Parathyroid adenoma (tissue), 2 donors: ENCODE results near the gene PRKAR1B.

Experiments used
- H2AFZ ChIP-seq: fragments of 300-600 bp; sonication (generic); one replicate; pipeline ENCODE4 v1.7.0; 2017; ENCODE audit warnings: antibody characterized with exemption, mild to moderate bottlenecking
- H3K27ac ChIP-seq: fragments of 300-600 bp; sonication (generic); one replicate; pipeline ENCODE4 v1.7.0; 2017
- H3K27me3 ChIP-seq: fragments of 300-600 bp; sonication (generic); one replicate; pipeline ENCODE4 v1.7.0; 2017; ENCODE audit warnings: low read length; ENCODE audit not compliant: control insufficient read depth, insufficient read depth
- H3K36me3 ChIP-seq: fragments of 300-600 bp; sonication (generic); one replicate; pipeline ENCODE4 v1.7.0; 2017; ENCODE audit warnings: low read length; ENCODE audit not compliant: control insufficient read depth, insufficient read depth
- H3K4me1 ChIP-seq: fragments of 300-600 bp; sonication (generic); one replicate; pipeline ENCODE4 v1.7.0; 2017; ENCODE audit warnings: control low read depth
- H3K4me2 ChIP-seq: fragments of 300-600 bp; sonication (generic); one replicate; pipeline ENCODE4 v1.7.0; 2017; ENCODE audit warnings: low read length
- H3K4me3 ChIP-seq: fragments of 300-600 bp; sonication (generic); one replicate; pipeline ENCODE4 v1.7.0; 2017; ENCODE audit warnings: low read depth, low read length
- H3K79me2 ChIP-seq: fragments of 300-600 bp; sonication (generic); one replicate; pipeline ENCODE4 v1.7.0; 2017; ENCODE audit warnings: control low read depth
- H3K9ac ChIP-seq: fragments of 300-600 bp; sonication (generic); one replicate; pipeline ENCODE4 v1.7.0; 2017; ENCODE audit warnings: mild to moderate bottlenecking
- H3K9me3 ChIP-seq: fragments of 300-600 bp; sonication (generic); one replicate; pipeline ENCODE4 v1.7.0; 2017; ENCODE audit warnings: low read length; ENCODE audit not compliant: control insufficient read depth
- TF ChIP-seq, protein P1 (sequence below): fragments of 300-600 bp; sonication (generic); IDR thresholded peaks from one replicate; pipeline ENCODE4 v1.7.0; 2017; ENCODE audit warnings: antibody characterized with exemption, mild to moderate bottlenecking
- donor health status: primary hyperparathyroidism.

PRKAR1B gene

DNA sequence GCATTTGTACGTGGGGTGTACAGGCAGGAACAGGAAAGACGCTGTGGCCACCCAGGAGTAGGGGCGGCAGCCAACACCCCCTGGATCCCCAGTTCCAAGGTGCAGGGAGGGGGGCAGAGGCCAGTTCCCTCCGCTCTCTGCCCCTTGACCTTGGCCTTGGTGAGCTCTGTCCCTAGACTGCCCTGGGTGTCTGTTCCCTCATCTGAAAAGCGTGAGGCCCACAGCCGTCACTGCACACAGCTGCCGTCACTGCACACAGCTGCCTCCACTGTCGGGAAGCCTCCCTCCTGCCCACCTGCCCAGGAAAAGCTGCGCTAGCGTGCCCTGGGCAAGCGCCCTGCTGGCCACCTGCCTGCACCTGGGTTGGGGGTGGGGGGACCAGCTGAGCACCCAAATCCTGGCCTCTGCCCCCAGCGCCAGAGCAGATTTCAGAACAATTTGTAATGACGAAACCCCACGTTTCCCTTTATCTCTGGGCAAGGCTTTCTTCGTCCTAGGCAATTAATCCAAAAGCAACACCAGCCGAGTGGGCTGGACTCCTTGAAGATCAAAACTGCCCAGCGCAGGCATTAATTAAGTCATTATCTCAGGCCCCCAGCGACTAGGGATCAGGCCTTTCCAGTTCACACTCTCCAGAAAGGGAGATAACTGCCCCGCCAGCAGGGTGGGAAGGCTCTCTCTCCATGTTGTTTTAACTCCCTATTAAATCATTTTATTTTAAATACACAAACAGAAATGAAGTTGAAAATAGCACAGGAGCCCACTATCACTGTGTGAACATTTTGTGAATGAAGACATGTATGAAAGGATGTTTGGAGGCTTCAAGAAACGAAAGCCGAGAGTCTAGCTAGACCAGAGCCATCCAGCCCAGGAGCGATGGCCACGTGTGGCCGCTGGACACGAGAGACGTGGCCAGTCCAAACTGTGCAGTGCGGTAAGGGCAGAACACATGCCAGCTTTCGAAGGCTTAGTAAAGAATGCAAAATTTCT lies 203.4 kb downstream of the PRKAR1B start:
- peaks cover 9% of the 10 kb centered on the region for H3K4me1 ChIP-seq
- no peaks in the 10 kb centered on the region for H3K36me3 ChIP-seq
- H3K4me2 ChIP-seq = no peak overlapping the region
- TF ChIP-seq, protein P1, sequence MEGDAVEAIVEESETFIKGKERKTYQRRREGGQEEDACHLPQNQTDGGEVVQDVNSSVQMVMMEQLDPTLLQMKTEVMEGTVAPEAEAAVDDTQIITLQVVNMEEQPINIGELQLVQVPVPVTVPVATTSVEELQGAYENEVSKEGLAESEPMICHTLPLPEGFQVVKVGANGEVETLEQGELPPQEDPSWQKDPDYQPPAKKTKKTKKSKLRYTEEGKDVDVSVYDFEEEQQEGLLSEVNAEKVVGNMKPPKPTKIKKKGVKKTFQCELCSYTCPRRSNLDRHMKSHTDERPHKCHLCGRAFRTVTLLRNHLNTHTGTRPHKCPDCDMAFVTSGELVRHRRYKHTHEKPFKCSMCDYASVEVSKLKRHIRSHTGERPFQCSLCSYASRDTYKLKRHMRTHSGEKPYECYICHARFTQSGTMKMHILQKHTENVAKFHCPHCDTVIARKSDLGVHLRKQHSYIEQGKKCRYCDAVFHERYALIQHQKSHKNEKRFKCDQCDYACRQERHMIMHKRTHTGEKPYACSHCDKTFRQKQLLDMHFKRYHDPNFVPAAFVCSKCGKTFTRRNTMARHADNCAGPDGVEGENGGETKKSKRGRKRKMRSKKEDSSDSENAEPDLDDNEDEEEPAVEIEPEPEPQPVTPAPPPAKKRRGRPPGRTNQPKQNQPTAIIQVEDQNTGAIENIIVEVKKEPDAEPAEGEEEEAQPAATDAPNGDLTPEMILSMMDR = no peak
- no peaks in the 10 kb centered on the region for H3K9me3 ChIP-seq
- H2AFZ ChIP-seq = no peak overlapping the region
- H3K27ac ChIP-seq = no peak overlapping the region
- no peak overlapping the region for H3K9ac ChIP-seq
- no peaks in the 10 kb centered on the region for H3K79me2 ChIP-seq
- no peaks in the 10 kb centered on the region for H3K27me3 ChIP-seq
- H3K4me3 ChIP-seq = no peak overlapping the region

DNA sequence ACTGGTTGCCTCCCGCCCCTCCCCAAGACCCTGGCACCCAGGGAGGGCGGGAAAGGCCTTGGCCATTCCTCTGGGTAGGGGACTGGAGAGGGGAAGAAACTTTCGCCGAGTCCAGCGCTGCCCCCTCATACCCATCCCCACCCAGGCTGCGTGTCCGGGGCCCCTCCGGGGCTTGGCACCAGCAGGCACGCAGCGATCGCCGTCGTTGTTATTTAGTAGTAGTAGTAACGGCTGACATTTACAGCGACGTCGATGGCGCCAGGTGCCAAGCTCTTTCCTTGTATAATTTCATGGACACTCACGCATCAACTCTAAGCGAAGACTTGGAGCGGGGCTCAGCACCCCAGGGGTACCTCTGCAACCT lies 204.1 kb downstream of the PRKAR1B start:
- H3K27ac ChIP-seq = no peak overlapping the region

DNA sequence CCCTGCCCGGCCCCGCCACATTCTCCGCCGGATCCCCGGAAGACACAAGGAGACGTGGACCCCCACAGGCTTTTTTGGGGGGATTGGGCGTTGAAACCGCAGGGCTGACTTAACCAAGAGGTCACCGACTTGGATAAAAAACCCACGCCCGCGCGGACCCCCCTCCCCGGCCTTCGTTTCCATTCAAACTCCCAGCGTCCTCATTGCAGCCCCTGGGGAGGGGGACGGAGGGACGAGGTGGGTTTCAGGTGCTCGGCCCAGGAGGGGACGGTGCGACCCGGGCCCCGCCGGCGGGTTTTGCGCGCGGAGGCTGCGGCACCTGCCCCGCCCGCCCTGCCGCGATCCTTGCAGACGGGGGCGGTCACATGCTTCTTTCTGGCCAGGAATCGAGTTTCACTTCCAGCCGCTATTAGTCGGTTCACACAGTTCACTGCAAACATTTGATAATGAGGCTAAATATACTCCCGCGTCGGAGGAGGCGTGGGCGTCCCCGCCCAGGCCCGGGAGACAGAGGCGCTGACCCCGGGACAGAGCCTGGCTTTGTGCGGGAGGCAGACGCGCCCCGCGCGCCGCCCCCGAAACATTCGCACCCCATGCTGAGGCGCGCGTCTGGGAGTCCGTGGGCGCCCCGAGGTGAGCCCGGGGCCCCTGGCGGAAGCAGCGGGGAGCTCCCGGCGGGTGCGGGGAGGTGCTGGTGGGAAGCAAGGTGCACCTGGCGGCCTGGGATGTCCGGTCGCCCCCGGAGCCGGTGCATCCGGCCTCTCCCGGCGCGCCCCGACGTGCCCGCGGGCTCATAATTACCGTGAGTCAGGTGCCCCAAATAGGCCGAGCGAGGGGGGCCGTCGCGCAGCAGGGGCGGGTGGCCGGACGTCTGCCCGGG lies 204.8 kb downstream of the PRKAR1B start:
- TF ChIP-seq, protein P1 = no peak
- Histone ChIP-seq H2AFZ (peak overlapping the region; percentile 53), H3K27me3 (no peaks in the 10 kb centered on the region), H3K4me2 (peak overlapping the region; percentile 88), H3K27ac (no peak overlapping the region), H3K9me3 (no peaks in the 10 kb centered on the region), H3K4me3 (peak overlapping the region; percentile 68), H3K79me2 (no peaks in the 10 kb centered on the region), H3K9ac (no peak overlapping the region), H3K4me1 (peaks cover 9% of the 10 kb centered on the region), H3K36me3 (no peaks in the 10 kb centered on the region)

More for the DNA sequence above, 204.1 kb downstream of the PRKAR1B start:
- no peaks in the 10 kb centered on the region for H3K9me3 ChIP-seq
- H3K4me2 ChIP-seq = peak overlapping the region; percentile 88
- no peaks in the 10 kb centered on the region for H3K79me2 ChIP-seq
- no peaks in the 10 kb centered on the region for H3K36me3 ChIP-seq
- peaks cover 9% of the 10 kb centered on the region for H3K4me1 ChIP-seq
- H3K27me3 ChIP-seq = no peaks in the 10 kb centered on the region
- H3K9ac ChIP-seq = no peak overlapping the region
- H2AFZ ChIP-seq = no peak overlapping the region
- TF ChIP-seq, protein P1 = no peak
- no peak overlapping the region for H3K4me3 ChIP-seq

DNA sequence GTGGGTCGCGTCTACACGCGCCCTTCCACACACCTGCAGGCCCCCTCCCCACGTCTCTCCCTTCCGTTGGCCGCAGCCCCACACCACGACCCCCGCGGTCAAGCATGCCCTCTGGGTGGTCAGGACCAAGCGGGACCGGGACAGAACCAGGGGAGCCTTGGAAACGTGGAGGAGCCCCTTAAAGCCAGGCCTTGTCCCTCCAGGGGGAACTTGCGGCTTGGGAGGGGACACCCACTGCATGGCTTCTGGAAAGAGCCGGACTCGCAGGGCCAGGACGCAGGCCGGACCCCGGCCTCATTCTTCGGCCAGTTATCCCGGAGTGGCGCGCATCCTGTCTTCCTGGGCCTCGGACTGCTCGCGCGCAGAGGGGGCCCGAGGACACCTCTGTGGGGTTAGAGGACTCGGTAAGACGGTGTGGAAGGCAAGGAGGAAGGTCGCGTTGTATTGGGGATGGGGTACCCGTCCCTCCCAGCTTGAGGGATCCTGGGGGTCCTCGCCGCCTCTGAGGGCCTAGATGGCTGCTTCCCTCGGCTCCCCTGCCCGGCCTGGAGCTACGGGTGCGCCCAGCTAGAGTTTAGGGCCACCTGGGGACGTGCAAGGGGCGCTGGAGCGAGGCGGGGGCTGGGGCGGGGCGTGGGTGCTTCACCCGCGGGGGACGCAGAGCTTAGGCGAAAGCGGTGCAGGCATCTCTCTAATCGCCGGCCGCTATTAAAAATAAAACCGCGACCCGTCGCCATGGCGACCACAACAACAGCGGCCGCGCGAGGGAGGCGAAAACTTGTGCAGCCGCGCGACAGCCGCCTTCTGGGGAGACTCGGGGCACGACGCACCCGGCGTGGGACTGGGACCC lies 205.6 kb downstream of the PRKAR1B start:
- Histone ChIP-seq H3K27ac (no peak overlapping the region), H3K9ac (no peak overlapping the region)
- TF ChIP-seq, protein P1 = no peak

More for the DNA sequence above, 205.6 kb downstream of the PRKAR1B start:
- no peaks in the 10 kb centered on the region for H3K27me3 ChIP-seq
- no peaks in the 10 kb centered on the region for H3K9me3 ChIP-seq
- H3K4me1 ChIP-seq = peaks cover 9% of the 10 kb centered on the region
- H2AFZ ChIP-seq = peak overlapping the region; percentile 53
- H3K4me2 ChIP-seq = peak overlapping the region; percentile 88
- H3K4me3 ChIP-seq = peak overlapping the region; percentile 68
- H3K36me3 ChIP-seq = no peaks in the 10 kb centered on the region
- no peaks in the 10 kb centered on the region for H3K79me2 ChIP-seq
